Thoracic aorta (tissue), 2 donors: Measurements from ENCODE around the gene SLC6A9. TPM values are rescaled to one million over a fixed set of nuclear protein-coding genes. Genes with fewer than 3 reads are reported as not detected.

Experiments used
- ATAC-seq: fragments of 150-250 bp; one replicate; pipeline ENCODE4 v1.8.0; 2017; ENCODE audit warnings: low read depth; ENCODE audit not compliant: insufficient number of reproducible peaks, low FRiP score
- DNase-seq: peaks from one replicate; pipeline ENCODE4 v3.0.0-alpha.2; 2020; ENCODE audit warnings: low spot score
- H3K27ac ChIP-seq, 2 donors: fragments of 200-600 bp; sonication (generic); 1 replicate in 1 of 2; 2 replicates in 1 of 2; pipeline ENCODE4 v1.5.1; 2016; ENCODE audit warnings: mild to moderate bottlenecking in 2 of 2, moderate library complexity in 2 of 2
- H3K27me3 ChIP-seq: fragments of 200-600 bp; sonication (generic); replicated peaks from 2 replicates; pipeline ENCODE4 v1.6.0; 2016; ENCODE audit warnings: mild to moderate bottlenecking; ENCODE audit not compliant: insufficient read depth
- H3K36me3 ChIP-seq: fragments of 200-600 bp; sonication (generic); one replicate; pipeline ENCODE4 v1.5.1; 2016
- H3K4me1 ChIP-seq, 2 donors: fragments of 200-600 bp; sonication (generic); 1 replicate in 1 of 2; 2 replicates in 1 of 2; pipeline versions ENCODE4 v1.5.1 to v1.6.0; 2016; ENCODE audit warnings: low read depth in 2 of 2, mild to moderate bottlenecking in 1 of 2; ENCODE audit not compliant: control insufficient read depth in 1 of 2
- H3K4me3 ChIP-seq: fragments of 200-600 bp; sonication (generic); 2 replicates; pipeline ENCODE4 v1.5.1; 2016; ENCODE audit warnings: mild to moderate bottlenecking
- H3K9me3 ChIP-seq: fragments of 200-600 bp; sonication (generic); 2 replicates; pipeline ENCODE4 v1.5.1; 2016
- CTCF ChIP-seq: fragments of 200-600 bp; sonication (generic); IDR thresholded peaks from one replicate; pipeline ENCODE4 v1.5.1; 2019; ENCODE audit warnings: antibody characterized with exemption
- total RNA-seq, 2 donors: library from RNA; depleted of rRNA; stranded (reverse); fragments of >200 nt; gene quantifications; one replicate each; pipeline versions ENCODE4 v1.1.0 to v1.2.3, GENCODE V29; 2016

The SLC6A9 gene
- total RNA-seq, 2 donors from 2014 or later: 15.0 to 26.8 TPM

- H3K36me3 ChIP-seq: no peaks in the 10 kb centered on the region
- H3K27ac ChIP-seq: peak overlapping the region; percentile 66 to 71
- H3K4me1 ChIP-seq: peaks cover 18 to 31% of the 10 kb centered on the region in 2 donors
- TF ChIP-seq CTCF: peak; percentile 85
- no peaks in the 10 kb centered on the region for H3K27me3 ChIP-seq
- ATAC-seq: peak; percentile 51
- no peaks in the 10 kb centered on the region for H3K9me3 ChIP-seq
- peak; percentile 37 for DNase-seq
- no peak overlapping the region for H3K4me3 ChIP-seq
These were observed 5.3 kb upstream of the SLC6A9 start for GRCh38 chr1:44036409-44037139.

GRCh38 chr1:44035726-44036408 lies 4.6 kb upstream of the SLC6A9 start:
- Histone ChIP-seq H3K27ac (peak overlapping the region; percentile 66 to 71), H3K4me1 (peaks cover 20 to 34% of the 10 kb centered on the region in 2 donors), H3K4me3 (no peak overlapping the region), H3K27me3 (no peaks in the 10 kb centered on the region), H3K36me3 (no peaks in the 10 kb centered on the region), H3K9me3 (no peaks in the 10 kb centered on the region)
- no peak for TF ChIP-seq CTCF
- no peak for ATAC-seq
- no peak for DNase-seq

GRCh38 chr1:44034976-44035716 lies 3.9 kb upstream of the SLC6A9 start:
- no peaks in the 10 kb centered on the region for H3K36me3 ChIP-seq
- H3K4me3 ChIP-seq: no peak overlapping the region
- H3K4me1 ChIP-seq: peaks cover 20 to 34% of the 10 kb centered on the region in 2 donors
- no peak for TF ChIP-seq CTCF
- H3K27me3 ChIP-seq: no peaks in the 10 kb centered on the region
- ATAC-seq (no peak), DNase-seq (no peak)
- H3K27ac ChIP-seq: peak overlapping the region; percentile 66 to 71
- no peaks in the 10 kb centered on the region for H3K9me3 ChIP-seq

- Histone ChIP-seq H3K27ac (no peak overlapping the region), H3K4me1 (peaks cover 22 to 37% of the 10 kb centered on the region in 2 donors), H3K4me3 (no peak overlapping the region), H3K27me3 (no peaks in the 10 kb centered on the region), H3K9me3 (no peaks in the 10 kb centered on the region), H3K36me3 (no peaks in the 10 kb centered on the region)
- no peak for TF ChIP-seq CTCF
- DNase-seq: no peak
- ATAC-seq: no peak
These were observed 3.2 kb upstream of the SLC6A9 start for GRCh38 chr1:44034423-44034822.

GRCh38 chr1:44033756-44034155 lies 2.5 kb upstream of the SLC6A9 start:
- peaks cover 25 to 44% of the 10 kb centered on the region in 2 donors for H3K4me1 ChIP-seq
- TF ChIP-seq CTCF: no peak
- no peaks in the 10 kb centered on the region for H3K36me3 ChIP-seq
- no peaks in the 10 kb centered on the region for H3K27me3 ChIP-seq
- H3K4me3 ChIP-seq: no peak overlapping the region
- no peak for DNase-seq
- no peaks in the 10 kb centered on the region for H3K9me3 ChIP-seq
- H3K27ac ChIP-seq: no peak overlapping the region
- no peak for ATAC-seq
